GM12878 (cell line): ENCODE measurements around the gene GMPR2. TPM values are rescaled to one million over a fixed set of nuclear protein-coding genes. Genes with fewer than 3 reads are reported as not detected.
"Not testable (repeated sequence)": the region's sequence is repeated elsewhere in the genome, so short reads cannot be mapped to it uniquely, and the experiment has no call there.

Experiments used
- ATAC-seq: fragments of 200-7000 bp; cut with Tn5 transposase; 3 replicates; pipeline ENCODE4 v1.9.1; 2020; ENCODE audit warnings: mild to moderate bottlenecking, moderate library complexity
- BruUV-seq: library from RNA; stranded (reverse); fragments of 400-500 nt; replicated peaks from 2 replicates; lab custom pipeline; 2021; lab: Mats Ljungman, UMichigan
- CTCF ChIA-PET: fragments of 300-600 bp; sonication (Branson Sonifier 250); formaldehyde crosslinking; extraction: SDS; loops from one replicate; lab custom pipeline; 2021; ENCODE audit warnings: inconsistent platforms; lab: Yijun Ruan, JAX
- POLR2A ChIA-PET: fragments of 350-600 bp; formaldehyde crosslinking; extraction: SDS; loops from one replicate; lab custom pipeline; 2021; ENCODE audit warnings: inconsistent platforms; lab: Charles Lee
- RAD21 ChIA-PET: fragments of 300-600 bp; sonication (Branson Sonifier 250); formaldehyde crosslinking; loops from one replicate; lab custom pipeline; 2023; ENCODE audit warnings: antibody characterized with exemption; ENCODE audit not compliant: unreplicated experiment; lab: Charles Lee
- SMC1A ChIA-PET: fragments of 300-600 bp; sonication (Branson Sonifier 250); formaldehyde crosslinking; loops from one replicate; lab custom pipeline; 2023; ENCODE audit not compliant: unreplicated experiment, uncharacterized antibody; lab: Charles Lee
- DNase-seq: peaks from one replicate; pipeline ENCODE4 v3.0.0-alpha.2; 2011; ENCODE audit warnings: low read depth, low spot score
- FAIRE-seq: peaks from 3 replicates; lab custom pipeline; 2011; peaks lifted over from hg19 to GRCh38; lab: Jason Lieb, UNC
- H2AFZ ChIP-seq: 2 replicates; pipeline ENCODE4 v1.6.0; 2011; ENCODE audit warnings: low read depth, low read length, control low read depth; ENCODE audit not compliant: control insufficient read depth
- H3K27ac ChIP-seq: 2 replicates; pipeline ENCODE4 v1.5.1; 2011; ENCODE audit warnings: control low read depth; ENCODE audit not compliant: control insufficient read depth, insufficient read depth
- H3K27me3 ChIP-seq, 2 experiments: replicated peaks in 1 of 2; 2 replicates each; pipeline versions ENCODE4 v1.6.0 to v1.6.1; 2011; ENCODE audit warnings: low read length in 1 of 2; ENCODE audit not compliant: control insufficient read depth in 2 of 2, insufficient read depth in 2 of 2
- H3K36me3 ChIP-seq, 2 experiments: 2 replicates each; pipeline ENCODE4 v1.5.1; 2011; ENCODE audit warnings: low read length in 1 of 2; ENCODE audit not compliant: control insufficient read depth in 2 of 2, insufficient read depth in 2 of 2
- H3K4me1 ChIP-seq: 2 replicates; pipeline ENCODE4 v1.6.1; 2011; ENCODE audit warnings: mild to moderate bottlenecking, low read length, moderate library complexity, mixed read lengths; ENCODE audit not compliant: control insufficient read depth, insufficient read depth
- H3K4me2 ChIP-seq: 2 replicates; pipeline ENCODE4 v1.6.0; 2011; ENCODE audit warnings: control low read depth; ENCODE audit not compliant: control insufficient read depth, insufficient read depth
- H3K4me3 ChIP-seq: fragments of 200-600 bp; sonication (generic); 2 replicates; pipeline ENCODE4 v1.5.1; 2016
- H3K79me2 ChIP-seq: 2 replicates; pipeline ENCODE4 v1.6.0; 2011; ENCODE audit warnings: low read length; ENCODE audit not compliant: control insufficient read depth, insufficient read depth
- H3K9ac ChIP-seq: 2 replicates; pipeline ENCODE4 v1.8.0; 2011; ENCODE audit warnings: low read length, control low read depth, mixed read lengths; ENCODE audit not compliant: control insufficient read depth, insufficient read depth
- H3K9me3 ChIP-seq: replicated peaks from 3 replicates; pipeline ENCODE4 v1.5.1; 2011; ENCODE audit warnings: mild to moderate bottlenecking, low read length; ENCODE audit not compliant: control insufficient read depth, insufficient read depth
- H4K20me1 ChIP-seq: 2 replicates; pipeline ENCODE4 v1.6.0; 2011; ENCODE audit not compliant: control insufficient read depth, insufficient read depth
- WGBS: methylation state at CpG from one replicate; pipeline ENCODE4 v1.1.6; 2016; ENCODE audit warnings: low lambda C conversion rate; ENCODE audit not compliant: insufficient replicate concordance, insufficient coverage; ENCODE audit errors: missing lambda C conversion rate; 5-methylcytosine and 5-hydroxymethylcytosine counted together
- in situ Hi-C: fragments of 300-500 bp; cut with MboI; formaldehyde crosslinking; loops from 9 replicates; pipeline ENCODE4 v1.14.3; 2018; ENCODE audit warnings: mixed read lengths
- intact Hi-C: fragments of 100-400 bp; cut with micrococcal nuclease; formaldehyde crosslinking; loops from one replicate; pipeline ENCODE4 v1.14.2; 2022; ENCODE audit not compliant: unreplicated experiment
- polyA plus RNA-seq, 11 experiments: library from polyadenylated mRNA; depleted of rRNA in 4 of 11; unstranded in 6 of 11; stranded (reverse) in 5 of 11; fragments of >200 nt; fragmentation: Nextera tagmentation in 4 of 11; fragmentation: Illumina TruSeq in 1 of 11; extraction: Ambion mirVana in 4 of 11; extraction: Trizol in 1 of 11; gene quantifications; 1 replicate in 1 of 11; 2 replicates in 10 of 11; pipeline versions ENCODE4 v1.2.1 to v1.2.3, GENCODE V29; 2011 to 2016; ENCODE audit warnings: inconsistent platforms in 2 of 11, missing spikeins in 2 of 11, low read depth in 1 of 11
- total RNA-seq, 4 experiments: library from RNA; depleted of rRNA in 3 of 4; stranded (reverse); fragments of >200 nt in 3 of 4; fragmentation: Illumina TruSeq in 1 of 4; extraction: Trizol in 1 of 4; gene quantifications; 2 replicates each; pipeline versions ENCODE4 v1.2.1 to v1.2.3, GENCODE V29; 2013 to 2021

Gene GMPR2
- total and polyA plus RNA-seq, 10 of the 15 experiments (the other 5 are each of a cell fraction or from before 2014, with no cell fraction given) = 55.1 to 80.3 (median 61.5) TPM

DNA sequence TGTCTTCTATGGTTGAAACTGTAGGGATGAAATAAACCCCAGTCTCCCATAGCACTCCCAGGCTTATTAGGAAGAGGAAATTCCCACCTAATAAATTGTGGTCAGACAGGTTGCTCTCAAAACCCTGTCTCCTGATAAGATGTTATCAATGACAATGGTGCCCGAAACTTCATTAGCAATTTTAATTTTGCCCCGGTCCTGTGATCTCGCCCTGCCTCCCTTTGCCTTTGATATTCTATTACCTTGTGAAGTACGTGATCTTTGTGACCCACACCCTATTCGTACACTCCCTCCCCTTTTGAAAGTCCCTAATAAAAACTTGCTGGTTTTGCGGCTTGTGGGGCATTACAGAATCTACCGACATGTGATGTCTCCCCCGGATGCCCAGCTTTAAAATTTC is 30.2 kb upstream of the GMPR2 start:
- H3K9me3 ChIP-seq, intact Hi-C loops, H3K4me2 ChIP-seq, DNase-seq, H3K4me1 ChIP-seq, H3K4me3 ChIP-seq, H3K27me3 ChIP-seq, in situ Hi-C loops, BruUV-seq, ATAC-seq, H4K20me1 ChIP-seq, H3K27ac ChIP-seq, RAD21 ChIA-PET, FAIRE-seq, H2AFZ ChIP-seq, H3K9ac ChIP-seq: not testable (repeated sequence)
- peaks cover 0 to 15% of the 10 kb centered on the region in 2 experiments; a peak in 3 of 4 replicates for H3K36me3 ChIP-seq
- POLR2A ChIA-PET = interaction anchor here (1.0 kb wide), 1 partner anchor 41 kb away, joined by 3 read pairs; no protein-coding TSS in a partner anchor
- CTCF ChIA-PET = interaction anchor here (1.0 to 1.2 kb wide), 2 partner anchors 40 to 104 kb away, joined by 3 read pairs; partner anchors contain the start of gene TINF2
- H3K79me2 ChIP-seq = peaks cover 12% of the 10 kb centered on the region
- SMC1A ChIA-PET = interaction anchor here (0.9 to 1.0 kb wide), 2 partner anchors 10 to 35 kb away, joined by 3 read pairs; no protein-coding TSS in a partner anchor
- 100% methylated on average over 8 of the region's 8 CpGs for WGBS

DNA sequence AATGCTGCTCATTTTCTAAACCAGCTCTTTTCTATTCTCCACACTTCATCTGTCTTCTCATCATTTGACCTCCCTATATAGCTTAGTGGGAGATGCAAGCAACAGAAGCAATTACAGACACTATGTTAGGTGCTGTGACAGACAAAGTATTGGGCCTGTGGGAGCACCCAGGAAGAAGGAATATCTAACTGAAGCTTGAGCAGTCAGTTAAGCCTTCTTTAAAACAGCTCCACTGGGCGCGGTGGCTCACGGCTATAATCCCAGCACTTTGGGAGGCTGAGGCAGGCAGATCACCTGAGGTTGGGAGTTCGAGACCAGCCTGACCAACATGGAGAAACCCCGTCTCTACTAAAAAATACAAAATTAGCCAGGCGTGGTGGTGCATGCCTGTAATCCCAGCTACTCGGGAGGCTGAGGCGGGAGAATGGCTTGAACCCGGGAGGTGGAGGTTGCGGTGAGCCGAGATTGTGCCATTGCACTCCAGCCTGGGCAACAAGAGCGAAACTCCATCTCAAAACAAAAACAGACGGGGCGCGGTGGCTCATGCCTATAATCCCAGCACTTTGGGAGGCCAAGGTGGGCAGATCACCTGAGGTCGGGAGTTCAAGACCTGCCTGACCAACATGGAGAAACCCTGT is 29.4 kb upstream of the GMPR2 start:
- H3K36me3 ChIP-seq = peaks cover 1 to 20% of the 10 kb centered on the region in 2 experiments; a peak in 3 of 4 replicates
- ATAC-seq, intact Hi-C loops, H3K9me3 ChIP-seq, H3K4me2 ChIP-seq, H2AFZ ChIP-seq, H4K20me1 ChIP-seq, H3K4me1 ChIP-seq, DNase-seq, H3K27ac ChIP-seq, H3K9ac ChIP-seq, BruUV-seq, H3K79me2 ChIP-seq, H3K4me3 ChIP-seq, H3K27me3 ChIP-seq, FAIRE-seq, RAD21 ChIA-PET, in situ Hi-C loops: not testable (repeated sequence)
- ChIA-PET POLR2A (interaction anchor here (1.0 to 1.1 kb wide), 2 partner anchors 8 to 42 kb away, joined by 3 read pairs; partner anchors contain the start of gene TM9SF1), SMC1A (interaction anchor here (0.7 to 1.0 kb wide), 4 partner anchors 9 to 34 kb away, joined by 3 to 4 read pairs (median 3); no protein-coding TSS in a partner anchor), CTCF (interaction anchor here (1.0 to 1.2 kb wide), 2 partner anchors 39 to 103 kb away, joined by 3 read pairs; partner anchors contain the start of gene TINF2)
- WGBS = 99% methylated on average over 16 of the region's 16 CpGs
